ENCODE results near the gene NFS1. TPM values are rescaled to one million over a fixed set of nuclear protein-coding genes. Genes with fewer than 3 reads are reported as not detected.

The NFS1 gene
- total and polyA plus RNA-seq, 2 donors (not counting 1 experiment from before 2014, with no cell fraction given): 29.0 to 30.6 TPM

DNA sequence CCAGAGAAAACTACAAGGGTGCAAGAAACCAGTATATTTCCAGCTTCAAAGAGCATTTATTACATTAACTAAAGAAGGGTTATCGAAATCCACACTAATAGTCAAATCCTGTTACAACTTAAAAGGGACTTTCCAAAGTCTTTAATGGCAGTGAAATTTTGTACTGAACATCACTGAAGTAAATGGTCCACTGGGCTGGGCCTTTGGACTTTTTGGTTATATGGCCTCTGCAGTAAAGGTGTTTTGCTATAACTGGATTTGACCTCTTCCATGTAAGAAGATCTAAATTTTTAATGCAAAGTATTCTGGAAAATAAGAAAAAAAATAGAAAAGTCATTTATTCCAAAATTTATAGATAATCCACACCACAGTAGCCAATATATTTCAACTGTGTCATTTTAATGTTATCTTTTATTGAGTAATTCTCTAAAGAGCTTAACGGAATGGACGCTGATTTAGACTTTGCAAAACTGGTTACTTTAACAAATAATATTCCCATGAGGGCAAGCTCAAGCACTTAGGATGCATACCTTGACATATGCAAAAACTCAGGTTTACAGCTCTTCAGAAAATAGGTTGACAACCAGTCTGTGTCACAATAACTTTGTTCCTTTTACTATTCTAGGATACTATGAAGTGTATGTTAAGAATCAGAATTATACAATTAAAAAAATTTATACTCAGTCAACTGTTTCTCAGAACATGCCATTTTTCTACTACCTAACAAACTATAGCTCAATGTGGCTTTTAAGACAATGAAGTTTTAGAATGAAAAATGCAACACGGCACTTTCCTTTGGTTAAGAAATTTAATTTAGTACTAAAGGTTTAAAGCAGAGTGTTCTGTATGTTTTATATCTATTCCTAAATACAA, 35.9 kb upstream of the NFS1 start:
- peak overlapping the region; percentile 10 for H3K27ac Mint-ChIP-seq
- no CpG with 5 or more reads among the region's 4 CpGs for WGBS (ENCODE audit: insufficient coverage)
- Histone ChIP-seq H3K4me1 (ENCODE audit: control insufficient read depth in 2 of 2, insufficient read depth in 2 of 2, low read length in 2 of 2) (peaks cover 26 to 36% of the 10 kb centered on the region in 2 donors), H3K4me3 (ENCODE audit: control extremely low read depth in 1 of 5, extremely low read depth in 1 of 5, insufficient read depth in 1 of 5, low read depth in 2 of 5, low read length in 4 of 5) (no peak overlapping the region), H3K4me2 (replicated peaks; ENCODE audit: low read depth, low read length, poor library complexity, severe bottlenecking) (no peak overlapping the region), H3K36me3 (replicated peaks in 1 of 2; ENCODE audit: control extremely low read depth in 1 of 2, control insufficient read depth in 1 of 2, extremely low read depth in 1 of 2, insufficient read depth in 2 of 2, low read length in 1 of 2) (peaks cover 2 to 94% of the 10 kb centered on the region in 2 experiments), H3K9ac (ENCODE audit: low read length) (no peak overlapping the region), H3K9me3 (ENCODE audit: control extremely low read depth in 1 of 3, control insufficient read depth in 2 of 3, insufficient read depth in 1 of 3, low read length in 2 of 3) (no peaks in the 10 kb centered on the region), H3K27me3 (replicated peaks in 1 of 4; ENCODE audit: control extremely low read depth in 1 of 4, control insufficient read depth in 3 of 4, insufficient read depth in 4 of 4, low read length in 3 of 4) (no peaks in the 10 kb centered on the region), H2AFZ (ENCODE audit: insufficient read depth, low read depth, low read length, poor library complexity, severe bottlenecking) (no peak overlapping the region), H3K27ac (ENCODE audit: low read length in 2 of 2) (peak overlapping the region in 1 of 2 donors; percentile 38), H4K20me1 (ENCODE audit: control insufficient read depth, insufficient read depth, low read length, poor library complexity, severe bottlenecking) (peaks cover 96% of the 10 kb centered on the region), H3K79me2 (ENCODE audit: control insufficient read depth, insufficient read depth, low read length) (peaks cover 100% of the 10 kb centered on the region)
- H3K4me1 Mint-ChIP-seq: peaks cover 52% of the 10 kb centered on the region
- no peak for TF ChIP-seq EZH2 (IDR thresholded peaks at IDR 0.05; ENCODE audit: borderline replicate concordance, insufficient read depth, low read depth, low read length, poor library complexity, severe bottlenecking)
- TF ChIP-seq, protein P1, sequence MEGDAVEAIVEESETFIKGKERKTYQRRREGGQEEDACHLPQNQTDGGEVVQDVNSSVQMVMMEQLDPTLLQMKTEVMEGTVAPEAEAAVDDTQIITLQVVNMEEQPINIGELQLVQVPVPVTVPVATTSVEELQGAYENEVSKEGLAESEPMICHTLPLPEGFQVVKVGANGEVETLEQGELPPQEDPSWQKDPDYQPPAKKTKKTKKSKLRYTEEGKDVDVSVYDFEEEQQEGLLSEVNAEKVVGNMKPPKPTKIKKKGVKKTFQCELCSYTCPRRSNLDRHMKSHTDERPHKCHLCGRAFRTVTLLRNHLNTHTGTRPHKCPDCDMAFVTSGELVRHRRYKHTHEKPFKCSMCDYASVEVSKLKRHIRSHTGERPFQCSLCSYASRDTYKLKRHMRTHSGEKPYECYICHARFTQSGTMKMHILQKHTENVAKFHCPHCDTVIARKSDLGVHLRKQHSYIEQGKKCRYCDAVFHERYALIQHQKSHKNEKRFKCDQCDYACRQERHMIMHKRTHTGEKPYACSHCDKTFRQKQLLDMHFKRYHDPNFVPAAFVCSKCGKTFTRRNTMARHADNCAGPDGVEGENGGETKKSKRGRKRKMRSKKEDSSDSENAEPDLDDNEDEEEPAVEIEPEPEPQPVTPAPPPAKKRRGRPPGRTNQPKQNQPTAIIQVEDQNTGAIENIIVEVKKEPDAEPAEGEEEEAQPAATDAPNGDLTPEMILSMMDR (IDR thresholded peaks at IDR 0.05): no peak
- CTCF ChIA-PET: interaction anchor here (0.9 kb wide), 1 partner anchor 9 kb away, joined by 5 read pairs; no protein-coding TSS in a partner anchor
- H3K9me3 Mint-ChIP-seq (ENCODE audit: insufficient read depth): no peaks in the 10 kb centered on the region
- POLR2A ChIA-PET: no interaction called here
- peak; percentile 22 for DNase-seq
- no peak for ATAC-seq (ENCODE audit: low read depth)
- no peaks in the 10 kb centered on the region for H3K27me3 Mint-ChIP-seq
- peak overlapping the region; percentile 23 for H3K4me3 Mint-ChIP-seq
- intact Hi-C loops (cut with micrococcal nuclease): no loop called here

DNA sequence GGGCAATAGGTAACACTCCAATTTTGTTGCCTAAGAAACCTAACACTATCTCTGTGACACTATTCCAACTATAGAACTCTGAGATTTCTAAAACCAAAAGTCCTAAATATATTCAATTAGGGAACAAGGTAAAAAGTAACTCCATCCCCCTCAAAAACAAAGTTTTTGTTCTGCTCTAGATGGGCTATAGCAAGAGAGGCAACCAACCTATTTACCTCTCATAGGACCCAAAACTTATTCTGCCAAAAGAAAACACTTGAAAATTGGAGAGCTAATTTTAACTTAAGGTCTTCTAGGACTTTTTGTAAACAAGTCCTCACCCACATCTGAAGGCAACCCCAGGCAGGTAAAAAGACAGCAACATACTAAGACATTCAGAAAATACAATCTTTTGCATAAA, 35.2 kb upstream of the NFS1 start:
- ATAC-seq (ENCODE audit: low read depth) (no peak), DNase-seq (no peak)
- peak overlapping the region in 1 of 2 donors; percentile 38 for H3K27ac ChIP-seq (ENCODE audit: low read length in 2 of 2)
- H3K27ac Mint-ChIP-seq: peak overlapping the region; percentile 10
- POLR2A ChIA-PET: no interaction called here
- CTCF ChIA-PET: interaction anchor here (0.9 kb wide), 1 partner anchor 9 kb away, joined by 5 read pairs; no protein-coding TSS in a partner anchor
- peaks cover 99% of the 10 kb centered on the region for H4K20me1 ChIP-seq (ENCODE audit: control insufficient read depth, insufficient read depth, low read length, poor library complexity, severe bottlenecking)
- no peak overlapping the region for H3K4me3 ChIP-seq (ENCODE audit: control extremely low read depth in 1 of 5, extremely low read depth in 1 of 5, insufficient read depth in 1 of 5, low read depth in 2 of 5, low read length in 4 of 5)
- no peak overlapping the region for H3K4me2 ChIP-seq (replicated peaks; ENCODE audit: low read depth, low read length, poor library complexity, severe bottlenecking)
- H3K9ac ChIP-seq (ENCODE audit: low read length): no peak overlapping the region
- intact Hi-C loops (cut with micrococcal nuclease): no loop called here
- H3K4me3 Mint-ChIP-seq: peak overlapping the region; percentile 23
- no peaks in the 10 kb centered on the region for H3K27me3 ChIP-seq (replicated peaks in 1 of 4; ENCODE audit: control extremely low read depth in 1 of 4, control insufficient read depth in 3 of 4, insufficient read depth in 4 of 4, low read length in 3 of 4)
- H3K9me3 ChIP-seq (ENCODE audit: control extremely low read depth in 1 of 3, control insufficient read depth in 2 of 3, insufficient read depth in 1 of 3, low read length in 2 of 3): no peaks in the 10 kb centered on the region
- H3K4me1 ChIP-seq (ENCODE audit: control insufficient read depth in 2 of 2, insufficient read depth in 2 of 2, low read length in 2 of 2): peaks cover 25 to 30% of the 10 kb centered on the region in 2 donors
- H3K27me3 Mint-ChIP-seq: no peaks in the 10 kb centered on the region
- no peak overlapping the region for H2AFZ ChIP-seq (ENCODE audit: insufficient read depth, low read depth, low read length, poor library complexity, severe bottlenecking)
- TF ChIP-seq, protein P1 (IDR thresholded peaks at IDR 0.05): no peak
- no peak for TF ChIP-seq EZH2 (IDR thresholded peaks at IDR 0.05; ENCODE audit: borderline replicate concordance, insufficient read depth, low read depth, low read length, poor library complexity, severe bottlenecking)
- H3K9me3 Mint-ChIP-seq (ENCODE audit: insufficient read depth): no peaks in the 10 kb centered on the region
- H3K4me1 Mint-ChIP-seq: peaks cover 48% of the 10 kb centered on the region
- H3K36me3 ChIP-seq (replicated peaks in 1 of 2; ENCODE audit: control extremely low read depth in 1 of 2, control insufficient read depth in 1 of 2, extremely low read depth in 1 of 2, insufficient read depth in 2 of 2, low read length in 1 of 2): peaks cover 2 to 94% of the 10 kb centered on the region in 2 experiments
- H3K79me2 ChIP-seq (ENCODE audit: control insufficient read depth, insufficient read depth, low read length): peaks cover 100% of the 10 kb centered on the region
